HG03159 (cell line): ENCODE measurements around the gene NR1H2.
"Not testable (repeated sequence)": the region's sequence is repeated elsewhere in the genome, so short reads cannot be mapped to it uniquely, and the experiment has no call there.

Experiments used
- ATAC-seq: cut with Tn5 transposase; IDR thresholded peaks from one replicate; pipeline ENCODE4 v1.9.1; 2021; ENCODE audit warnings: mild to moderate bottlenecking, moderate library complexity; ENCODE audit not compliant: unreplicated experiment

NR1H2 gene

GRCh38 chr19:50376166-50377050, at the start of gene NR1H2:
TSS of gene NR1H2 (plus strand) at chr19:50376457. CDS start at chr19:50377606, 1,149 bp downstream.
- peak; percentile 88 for ATAC-seq

DNA sequence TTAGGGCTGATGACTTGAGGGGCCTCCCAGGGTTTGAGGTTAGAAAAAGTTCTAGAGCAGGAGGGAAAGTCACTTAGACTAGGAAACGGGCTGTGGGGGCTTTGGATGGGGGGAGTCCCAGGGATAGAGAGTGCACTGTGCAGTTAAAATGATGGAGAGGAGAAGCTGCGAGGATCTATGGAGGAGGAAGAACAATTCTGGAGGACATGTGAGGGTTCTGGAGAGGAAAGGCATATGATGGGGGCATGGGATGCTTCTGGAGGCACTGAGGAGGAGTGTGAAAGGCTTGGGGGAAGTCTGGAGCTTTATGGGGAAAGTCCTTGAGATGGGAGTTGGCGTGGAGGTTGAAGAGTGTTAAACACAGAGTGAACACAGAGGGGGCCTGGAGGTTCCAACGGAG, 49.2 kb upstream of the NR1H2 start:
- ATAC-seq = no peak

GRCh38 chr19:50327461-50328223, 48.6 kb upstream of the NR1H2 start:
- ATAC-seq = no peak

GRCh38 chr19:50328224-50328872, 47.9 kb upstream of the NR1H2 start:
- ATAC-seq = peak; percentile 0

GRCh38 chr19:50328873-50329145, 47.4 kb upstream of the NR1H2 start:
- peak; percentile 12 for ATAC-seq

GRCh38 chr19:50329146-50329925, 46.9 kb upstream of the NR1H2 start, which contains the start of gene KCNC3:
TSS of gene KCNC3 (minus strand) at chr19:50329377. CDS start at chr19:50329082, 295 bp downstream.
- ATAC-seq = peak; percentile 50

DNA sequence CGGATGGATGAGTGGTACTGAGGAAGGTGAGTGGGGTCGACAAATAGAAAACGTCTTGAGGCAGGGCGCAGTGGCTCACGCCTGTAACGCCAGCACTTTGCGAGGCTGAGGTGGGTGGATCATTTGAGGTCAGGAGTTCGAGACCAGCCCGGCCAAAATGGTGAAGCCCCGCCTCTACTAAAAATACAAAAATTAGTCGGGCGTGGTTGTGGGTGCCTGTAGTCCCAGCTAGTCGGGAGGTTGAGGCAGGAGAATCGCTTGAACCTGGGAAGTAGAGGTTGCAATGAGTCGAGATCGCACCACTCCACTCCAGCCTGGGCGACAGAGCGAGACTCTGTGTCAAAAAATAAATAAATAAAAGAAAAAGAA, 46.3 kb upstream of the NR1H2 start:
- ATAC-seq = not testable (repeated sequence)

GRCh38 chr19:50330365-50331078, 45.7 kb upstream of the NR1H2 start:
- no peak for ATAC-seq

GRCh38 chr19:50331221-50331993, 44.9 kb upstream of the NR1H2 start:
- ATAC-seq = no peak

- ATAC-seq = no peak
These were observed 44.3 kb upstream of the NR1H2 start for GRCh38 chr19:50331994-50332243.

DNA sequence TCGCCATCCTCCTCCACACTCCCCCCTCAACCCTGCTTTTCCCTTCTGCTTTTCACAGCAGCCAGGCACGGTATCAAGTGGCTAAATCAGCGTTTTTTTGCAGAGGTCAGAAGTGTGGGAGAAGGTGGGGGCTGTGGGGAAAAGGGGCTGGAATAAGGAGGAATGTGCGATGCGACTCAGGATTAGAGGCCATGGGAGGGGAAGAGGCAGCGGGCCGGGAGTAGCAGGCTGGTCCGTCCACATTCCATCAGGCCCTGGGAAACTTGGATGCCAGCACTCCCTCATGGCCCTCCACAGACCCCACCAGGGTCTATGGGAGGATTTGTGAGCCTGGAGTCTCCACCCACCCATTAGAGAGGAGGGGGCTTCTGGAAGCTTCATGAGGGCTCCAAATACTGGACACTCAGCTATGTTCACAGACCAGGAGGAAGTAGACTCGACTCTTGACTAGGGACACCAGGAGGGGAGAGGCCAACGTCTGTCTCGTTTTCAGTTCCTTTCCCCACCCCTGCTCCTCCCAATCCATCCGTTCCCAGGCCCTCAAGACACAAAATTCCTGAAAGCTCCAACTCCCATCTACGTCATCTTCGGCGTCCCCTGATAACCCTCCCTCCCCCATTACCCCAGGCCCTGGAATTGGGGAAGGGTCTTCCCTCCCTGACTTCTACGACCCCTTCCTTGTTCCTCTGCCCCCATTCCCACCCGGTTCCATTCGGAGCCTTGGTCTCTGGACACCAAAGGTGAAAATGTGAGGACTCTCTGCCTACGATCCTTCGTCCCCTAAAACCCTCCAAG, 43.8 kb upstream of the NR1H2 start:
- ATAC-seq = no peak

DNA sequence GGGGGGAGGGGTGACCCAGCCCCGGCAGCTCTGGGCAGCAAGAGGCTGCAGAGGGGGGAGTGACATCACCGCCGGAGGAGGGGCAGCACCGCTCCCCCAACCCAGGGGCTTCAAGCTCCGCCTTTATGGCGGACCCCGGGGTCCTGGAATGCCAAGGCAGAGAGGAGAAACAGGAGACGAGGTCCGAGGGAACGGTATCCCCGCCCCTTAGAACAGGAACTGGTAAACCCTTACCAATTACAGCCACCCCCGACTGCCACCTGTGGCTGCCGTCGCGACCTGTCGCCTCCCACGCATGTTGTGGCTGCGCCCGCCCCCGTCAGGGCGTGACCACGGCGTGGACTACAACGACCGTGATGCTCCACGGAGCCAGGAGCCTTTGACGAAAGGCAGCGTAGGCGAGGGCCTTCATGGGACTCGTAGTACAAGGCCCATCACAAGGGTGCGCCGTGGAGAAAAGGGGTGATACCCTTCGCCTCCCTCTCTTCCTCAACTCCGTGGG, 43.0 kb upstream of the NR1H2 start:
- peak; percentile 43 for ATAC-seq

DNA sequence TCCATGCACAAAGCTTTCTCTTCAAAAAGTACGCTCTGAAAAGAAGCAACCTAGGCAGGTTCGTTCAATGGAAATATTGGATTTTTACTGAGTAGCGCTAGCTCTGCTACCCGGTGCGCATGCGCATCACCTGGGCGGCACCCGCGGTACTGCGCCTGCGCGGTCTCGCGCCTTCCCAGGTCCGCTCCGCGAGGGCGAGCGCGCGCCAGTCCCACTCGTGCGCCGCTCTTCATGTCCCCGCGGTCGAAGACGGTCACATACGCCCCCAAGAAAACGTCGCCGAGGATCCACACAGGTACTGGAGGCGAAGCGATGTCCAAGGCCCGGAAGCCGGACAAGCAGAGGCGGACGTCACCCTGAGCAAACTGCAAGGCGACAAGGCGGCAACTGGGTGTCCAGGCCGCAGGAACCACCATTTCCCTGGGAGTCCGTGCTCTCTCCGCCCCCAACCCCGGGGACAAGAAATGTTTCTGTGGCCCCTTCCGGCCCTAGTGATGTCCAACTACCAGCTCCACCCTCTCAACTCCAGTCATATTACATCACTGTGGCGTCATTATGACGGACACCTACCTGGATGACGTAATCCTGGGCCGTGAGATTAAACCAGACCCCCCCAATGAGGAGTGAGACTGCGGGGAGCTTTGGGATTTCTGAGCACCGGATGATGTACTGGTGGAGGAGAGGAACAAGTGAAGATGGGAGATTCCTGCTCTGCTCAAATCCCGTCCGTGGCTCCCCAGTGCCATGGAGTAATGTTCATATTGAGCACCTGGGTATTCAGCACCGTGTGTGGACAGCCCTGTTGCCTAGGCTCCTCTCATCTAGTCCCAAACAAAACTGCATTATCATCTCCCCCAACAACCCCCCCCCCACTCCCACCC, 42.3 kb upstream of the NR1H2 start:
- peak; percentile 15 for ATAC-seq

GRCh38 chr19:50334741-50335421, 41.4 kb upstream of the NR1H2 start:
- ATAC-seq = no peak

DNA sequence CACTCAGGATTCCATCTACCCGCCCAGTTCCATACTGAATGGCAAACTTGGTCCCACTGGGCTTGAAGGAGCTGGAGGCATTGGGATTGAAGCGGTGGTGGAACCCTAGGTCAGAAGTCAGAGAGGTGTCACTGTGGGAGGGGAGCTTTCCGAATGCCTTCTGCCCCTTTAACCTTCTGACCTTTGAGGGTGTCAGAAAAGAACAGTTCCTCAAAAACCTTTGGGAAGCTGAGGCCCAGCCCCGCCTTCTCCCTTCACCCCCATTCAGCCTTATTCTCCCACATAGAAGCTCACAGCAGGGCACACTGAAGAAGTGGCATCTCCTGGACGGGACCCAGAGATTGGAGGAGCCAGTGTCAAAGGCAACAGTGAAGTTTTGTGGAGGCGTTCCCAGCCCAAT, 39.2 kb upstream of the NR1H2 start:
- ATAC-seq = not testable (repeated sequence)

GRCh38 chr19:50340331-50340730, 35.9 kb upstream of the NR1H2 start:
- ATAC-seq = no peak

- peak; percentile 42 for ATAC-seq
These were observed 35.1 kb upstream of the NR1H2 start for GRCh38 chr19:50341091-50341564.
